ENCODE data around the gene TEF.

DNA sequence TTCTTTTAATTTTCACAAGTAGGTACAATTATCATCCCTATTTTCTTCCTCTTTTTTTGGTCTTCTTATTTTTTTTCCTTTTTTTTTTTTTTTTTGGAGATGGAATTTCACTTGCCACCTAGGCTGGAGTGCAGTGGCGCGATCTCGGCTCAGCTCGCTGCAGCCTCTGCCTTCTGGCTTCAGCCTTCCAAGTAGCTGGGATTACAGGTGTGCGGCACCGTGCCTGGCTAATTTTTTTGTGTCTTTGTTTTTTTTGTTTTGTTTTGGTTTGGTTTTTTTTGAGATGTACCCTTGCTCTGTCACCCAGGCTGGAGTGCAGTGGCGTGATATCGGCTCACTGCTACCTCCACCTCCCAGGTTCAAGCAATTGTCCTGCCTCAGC is 48.2 kb downstream of the TEF start:
- no peak for TF ChIP-seq JUN (IDR thresholded peaks at IDR 0.05; ENCODE audit: borderline replicate concordance, low read depth, low read length)
- TF ChIP-seq JUN (CRISPR knock-in tag; IDR thresholded peaks at IDR 0.05; ENCODE audit: borderline replicate concordance) = no peak
- TF ChIP-seq, protein P1, sequence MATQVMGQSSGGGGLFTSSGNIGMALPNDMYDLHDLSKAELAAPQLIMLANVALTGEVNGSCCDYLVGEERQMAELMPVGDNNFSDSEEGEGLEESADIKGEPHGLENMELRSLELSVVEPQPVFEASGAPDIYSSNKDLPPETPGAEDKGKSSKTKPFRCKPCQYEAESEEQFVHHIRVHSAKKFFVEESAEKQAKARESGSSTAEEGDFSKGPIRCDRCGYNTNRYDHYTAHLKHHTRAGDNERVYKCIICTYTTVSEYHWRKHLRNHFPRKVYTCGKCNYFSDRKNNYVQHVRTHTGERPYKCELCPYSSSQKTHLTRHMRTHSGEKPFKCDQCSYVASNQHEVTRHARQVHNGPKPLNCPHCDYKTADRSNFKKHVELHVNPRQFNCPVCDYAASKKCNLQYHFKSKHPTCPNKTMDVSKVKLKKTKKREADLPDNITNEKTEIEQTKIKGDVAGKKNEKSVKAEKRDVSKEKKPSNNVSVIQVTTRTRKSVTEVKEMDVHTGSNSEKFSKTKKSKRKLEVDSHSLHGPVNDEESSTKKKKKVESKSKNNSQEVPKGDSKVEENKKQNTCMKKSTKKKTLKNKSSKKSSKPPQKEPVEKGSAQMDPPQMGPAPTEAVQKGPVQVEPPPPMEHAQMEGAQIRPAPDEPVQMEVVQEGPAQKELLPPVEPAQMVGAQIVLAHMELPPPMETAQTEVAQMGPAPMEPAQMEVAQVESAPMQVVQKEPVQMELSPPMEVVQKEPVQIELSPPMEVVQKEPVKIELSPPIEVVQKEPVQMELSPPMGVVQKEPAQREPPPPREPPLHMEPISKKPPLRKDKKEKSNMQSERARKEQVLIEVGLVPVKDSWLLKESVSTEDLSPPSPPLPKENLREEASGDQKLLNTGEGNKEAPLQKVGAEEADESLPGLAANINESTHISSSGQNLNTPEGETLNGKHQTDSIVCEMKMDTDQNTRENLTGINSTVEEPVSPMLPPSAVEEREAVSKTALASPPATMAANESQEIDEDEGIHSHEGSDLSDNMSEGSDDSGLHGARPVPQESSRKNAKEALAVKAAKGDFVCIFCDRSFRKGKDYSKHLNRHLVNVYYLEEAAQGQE (IDR thresholded peaks at IDR 0.05; ENCODE audit: borderline replicate concordance) = no peak
- TF ChIP-seq, protein P1 (CRISPR knock-in tag; IDR thresholded peaks at IDR 0.05; ENCODE audit: low read depth) = no peak
